B cell (primary cell): ENCODE results near the gene SLC25A31. TPM values are rescaled to one million over a fixed set of nuclear protein-coding genes. Genes with fewer than 3 reads are reported as not detected.

ENCODE experiments used
- ATAC-seq: fragments of 200-7000 bp; cut with Tn5 transposase; one replicate; pipeline ENCODE4 v1.10.0; 2021; ENCODE audit warnings: low read depth, mild to moderate bottlenecking, moderate number of reproducible peaks, moderate library complexity
- CTCF ChIA-PET: fragments of 350-600 bp; sonication (Branson Sonifier 250); formaldehyde crosslinking; loops from one replicate; lab custom pipeline; 2021; ENCODE audit warnings: antibody characterized with exemption, inconsistent platforms; lab: Charles Lee
- POLR2A ChIA-PET: fragments of 350-600 bp; sonication (Branson Sonifier 250); formaldehyde crosslinking; loops from one replicate; lab custom pipeline; 2021; ENCODE audit warnings: antibody characterized with exemption; lab: Charles Lee
- DNase-seq: peaks from one replicate; pipeline ENCODE4 v3.0.0; 2013
- H2AFZ ChIP-seq: 2 replicates; pipeline ENCODE4 v1.6.1; 2012; ENCODE audit warnings: mild to moderate bottlenecking, low read depth, low read length; ENCODE audit not compliant: insufficient read depth, poor library complexity, severe bottlenecking
- H3K27ac ChIP-seq, 2 donors: 1 replicate in 1 of 2; 2 replicates in 1 of 2; pipeline ENCODE4 v1.5.1; 2012 to 2013; ENCODE audit warnings: low read length in 2 of 2, mild to moderate bottlenecking in 2 of 2, moderate library complexity in 1 of 2
- H3K27me3 ChIP-seq, 4 experiments: fragments of 200-600 bp in 1 of 4; sonication (generic) in 1 of 4; replicated peaks in 1 of 4; 1 replicate in 2 of 4; 2 replicates in 2 of 4; pipeline versions ENCODE4 v1.6.1 to v1.7.0; 2013 to 2016; ENCODE audit warnings: low read length in 3 of 4, mild to moderate bottlenecking in 2 of 4, mixed read lengths in 1 of 4, moderate library complexity in 1 of 4; ENCODE audit not compliant: insufficient read depth in 4 of 4, control insufficient read depth in 3 of 4; ENCODE audit errors: control extremely low read depth in 1 of 4
- H3K36me3 ChIP-seq, 2 experiments: replicated peaks in 1 of 2; 1 replicate in 1 of 2; 2 replicates in 1 of 2; pipeline versions ENCODE4 v1.6.1 to v1.7.1; 2013; ENCODE audit warnings: low read length in 1 of 2; ENCODE audit not compliant: insufficient read depth in 2 of 2, control insufficient read depth in 1 of 2; ENCODE audit errors: control extremely low read depth in 1 of 2, extremely low read depth in 1 of 2
- H3K4me1 ChIP-seq, 2 donors: fragments of 200-600 bp in 1 of 2; sonication (generic) in 1 of 2; 1 replicate in 1 of 2; 2 replicates in 1 of 2; pipeline versions ENCODE4 v1.5.1 to v1.6.1; 2013 to 2017; ENCODE audit warnings: low read length in 2 of 2; ENCODE audit not compliant: control insufficient read depth in 2 of 2, insufficient read depth in 2 of 2
- H3K4me2 ChIP-seq: replicated peaks from 2 replicates; pipeline ENCODE3; 2012; ENCODE audit warnings: mild to moderate bottlenecking, low read depth, low read length; ENCODE audit not compliant: poor library complexity, severe bottlenecking
- H3K4me3 ChIP-seq, 5 experiments: fragments of 200-600 bp in 1 of 5; sonication (generic) in 1 of 5; 1 replicate in 3 of 5; 2 replicates in 2 of 5; pipeline versions ENCODE4 v1.5.1 to v1.7.0; 2011 to 2016; ENCODE audit warnings: low read length in 4 of 5, mild to moderate bottlenecking in 4 of 5, low read depth in 2 of 5, control low read depth in 1 of 5, moderate library complexity in 1 of 5; ENCODE audit not compliant: insufficient read depth in 1 of 5; ENCODE audit errors: control extremely low read depth in 1 of 5, extremely low read depth in 1 of 5
- H3K79me2 ChIP-seq: fragments of 200-600 bp; sonication (generic); one replicate; pipeline ENCODE4 v1.6.0; 2016; ENCODE audit warnings: low read length; ENCODE audit not compliant: control insufficient read depth, insufficient read depth
- H3K9ac ChIP-seq: fragments of 200-600 bp; sonication (generic); 2 replicates; pipeline ENCODE4 v1.6.1; 2017; ENCODE audit warnings: mild to moderate bottlenecking, low read length, moderate library complexity
- H3K9me3 ChIP-seq, 3 donors: one replicate each; pipeline versions ENCODE4 v1.6.1 to v1.7.1; 2013; ENCODE audit warnings: low read length in 2 of 3; ENCODE audit not compliant: control insufficient read depth in 2 of 3, insufficient read depth in 1 of 3; ENCODE audit errors: control extremely low read depth in 1 of 3
- H4K20me1 ChIP-seq: 2 replicates; pipeline ENCODE4 v1.6.0; 2012; ENCODE audit warnings: mild to moderate bottlenecking, low read length; ENCODE audit not compliant: insufficient read depth, control insufficient read depth, poor library complexity, severe bottlenecking
- H3K27ac Mint-ChIP-seq: one replicate; pipeline ENCODE4 v1.8.0; 2021; ENCODE audit warnings: mixed read lengths
- H3K27me3 Mint-ChIP-seq: one replicate; pipeline ENCODE4 v1.8.0; 2021; ENCODE audit warnings: mixed read lengths
- H3K4me1 Mint-ChIP-seq: one replicate; pipeline ENCODE4 v1.8.0; 2021; ENCODE audit warnings: mixed read lengths
- H3K4me3 Mint-ChIP-seq: one replicate; pipeline ENCODE4 v1.8.0; 2021; ENCODE audit warnings: mixed read lengths
- H3K9me3 Mint-ChIP-seq: one replicate; pipeline ENCODE4 v1.8.0; 2022; ENCODE audit warnings: mixed read lengths; ENCODE audit not compliant: insufficient read depth
- EZH2 ChIP-seq: IDR thresholded peaks from 2 replicates; pipeline ENCODE4 v1.6.1; 2012; ENCODE audit warnings: borderline replicate concordance, low read depth, mild to moderate bottlenecking, moderate library complexity, low read length; ENCODE audit not compliant: insufficient read depth, poor library complexity, severe bottlenecking
- WGBS: methylation state at CpG from one replicate; pipeline ENCODE4 v1.1.5; 2013; ENCODE audit warnings: missing lambda C conversion rate; ENCODE audit not compliant: insufficient coverage; 5-methylcytosine and 5-hydroxymethylcytosine counted together
- intact Hi-C: fragments of 100-400 bp; cut with micrococcal nuclease; formaldehyde crosslinking; loops from one replicate; pipeline ENCODE4 v1.10.0; 2022
- polyA plus RNA-seq: library from polyadenylated mRNA; depleted of rRNA; stranded (reverse); fragments of >200 nt; gene quantifications from 2 replicates; pipeline ENCODE4 v1.2.3, GENCODE V29; 2012
- total RNA-seq, 2 donors: library from RNA; stranded (reverse); fragments of 120-200 nt in 1 of 2; gene quantifications; 1 replicate in 1 of 2; 2 replicates in 1 of 2; pipeline versions ENCODE4 v1.2.3 to v1.2.4, GENCODE V29; 2013 to 2022
- TF ChIP-seq, protein P1 (sequence below): fragments of 200-600 bp; IDR thresholded peaks from one replicate; pipeline ENCODE4 v1.8.0; 2022; ENCODE audit warnings: antibody characterized with exemption, mild to moderate bottlenecking

SLC25A31 gene
- total and polyA plus RNA-seq, 2 donors (not counting 1 experiment from before 2014, with no cell fraction given): not detected

DNA sequence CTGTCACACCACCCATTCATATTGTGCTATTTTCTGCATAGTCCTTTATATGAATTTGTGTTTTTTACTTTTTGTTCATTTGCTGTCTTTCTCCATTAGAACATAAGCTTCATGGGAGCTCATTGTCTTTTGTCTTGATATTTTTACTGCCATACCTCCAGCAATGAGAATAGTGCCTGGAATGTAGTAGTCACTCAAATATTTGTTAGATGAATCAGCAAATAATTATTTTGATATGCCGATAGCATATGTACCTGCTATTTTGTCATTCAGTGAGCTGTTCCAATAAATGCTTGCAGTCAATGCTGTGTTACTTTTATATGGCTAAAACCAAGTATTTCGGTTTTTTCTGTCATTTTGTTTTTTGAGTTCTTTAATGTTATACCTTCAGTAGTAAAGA is 43.5 kb upstream of the SLC25A31 start:
- Histone ChIP-seq H3K27me3 (no peaks in the 10 kb centered on the region), H3K79me2 (no peaks in the 10 kb centered on the region), H3K27ac (no peak overlapping the region), H3K9me3 (no peaks in the 10 kb centered on the region), H3K9ac (no peak overlapping the region), H3K36me3 (no peaks in the 10 kb centered on the region), H3K4me2 (no peak overlapping the region), H3K4me3 (no peak overlapping the region), H2AFZ (no peak overlapping the region), H3K4me1 (no peaks in the 10 kb centered on the region), H4K20me1 (no peaks in the 10 kb centered on the region)
- no peak for ATAC-seq
- Mint-ChIP-seq H3K9me3 (no peaks in the 10 kb centered on the region), H3K4me3 (no peak overlapping the region), H3K27me3 (no peaks in the 10 kb centered on the region), H3K27ac (no peak overlapping the region), H3K4me1 (no peaks in the 10 kb centered on the region)
- intact Hi-C loops: no loop called here
- no CpG with 5 or more reads among the region's 2 CpGs for WGBS
- ChIA-PET POLR2A (no interaction called here), CTCF (no interaction called here)
- TF ChIP-seq EZH2: no peak
- TF ChIP-seq, protein P1, sequence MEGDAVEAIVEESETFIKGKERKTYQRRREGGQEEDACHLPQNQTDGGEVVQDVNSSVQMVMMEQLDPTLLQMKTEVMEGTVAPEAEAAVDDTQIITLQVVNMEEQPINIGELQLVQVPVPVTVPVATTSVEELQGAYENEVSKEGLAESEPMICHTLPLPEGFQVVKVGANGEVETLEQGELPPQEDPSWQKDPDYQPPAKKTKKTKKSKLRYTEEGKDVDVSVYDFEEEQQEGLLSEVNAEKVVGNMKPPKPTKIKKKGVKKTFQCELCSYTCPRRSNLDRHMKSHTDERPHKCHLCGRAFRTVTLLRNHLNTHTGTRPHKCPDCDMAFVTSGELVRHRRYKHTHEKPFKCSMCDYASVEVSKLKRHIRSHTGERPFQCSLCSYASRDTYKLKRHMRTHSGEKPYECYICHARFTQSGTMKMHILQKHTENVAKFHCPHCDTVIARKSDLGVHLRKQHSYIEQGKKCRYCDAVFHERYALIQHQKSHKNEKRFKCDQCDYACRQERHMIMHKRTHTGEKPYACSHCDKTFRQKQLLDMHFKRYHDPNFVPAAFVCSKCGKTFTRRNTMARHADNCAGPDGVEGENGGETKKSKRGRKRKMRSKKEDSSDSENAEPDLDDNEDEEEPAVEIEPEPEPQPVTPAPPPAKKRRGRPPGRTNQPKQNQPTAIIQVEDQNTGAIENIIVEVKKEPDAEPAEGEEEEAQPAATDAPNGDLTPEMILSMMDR: no peak
- no peak for DNase-seq

DNA sequence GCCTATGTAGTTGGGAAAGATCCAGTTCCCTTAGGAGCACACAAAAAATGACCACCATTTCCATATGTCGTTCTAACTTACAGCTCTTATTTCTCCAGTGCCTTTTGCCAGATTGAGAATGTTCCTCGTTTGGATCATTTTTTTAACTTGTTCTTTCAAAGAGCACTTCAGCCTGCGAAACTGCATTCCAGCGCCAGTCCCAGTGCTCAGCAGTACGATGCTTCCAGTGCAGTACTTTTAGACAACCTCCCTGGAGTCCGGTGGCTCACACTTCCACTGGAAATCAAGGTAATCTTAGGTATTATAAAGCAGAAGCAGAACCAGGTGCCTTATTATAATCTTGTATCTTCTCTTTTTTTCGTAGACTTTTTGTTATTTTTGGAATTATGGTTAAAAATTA is 42.6 kb upstream of the SLC25A31 start:
- H3K9me3 Mint-ChIP-seq: no peaks in the 10 kb centered on the region
- H3K27ac ChIP-seq: no peak overlapping the region
- no peak overlapping the region for H3K4me3 Mint-ChIP-seq
- no peaks in the 10 kb centered on the region for H4K20me1 ChIP-seq
- H3K27me3 ChIP-seq: no peaks in the 10 kb centered on the region
- TF ChIP-seq EZH2: no peak
- TF ChIP-seq, protein P1: no peak
- WGBS: 73% methylated on average over 4 of the region's 7 CpGs
- ChIA-PET POLR2A (no interaction called here), CTCF (no interaction called here)
- no peak overlapping the region for H2AFZ ChIP-seq
- H3K4me2 ChIP-seq: no peak overlapping the region
- DNase-seq (no peak), ATAC-seq (no peak)
- no peaks in the 10 kb centered on the region for H3K36me3 ChIP-seq
- no peak overlapping the region for H3K27ac Mint-ChIP-seq
- no peak overlapping the region for H3K9ac ChIP-seq
- H3K4me3 ChIP-seq: no peak overlapping the region
- intact Hi-C loops: no loop called here
- H3K79me2 ChIP-seq: no peaks in the 10 kb centered on the region
- H3K9me3 ChIP-seq: no peaks in the 10 kb centered on the region
- no peaks in the 10 kb centered on the region for H3K27me3 Mint-ChIP-seq
- no peaks in the 10 kb centered on the region for H3K4me1 Mint-ChIP-seq
- no peaks in the 10 kb centered on the region for H3K4me1 ChIP-seq
